Uterus (tissue), 4 donors: ENCODE measurements around the gene APOC4. TPM values are rescaled to one million over a fixed set of nuclear protein-coding genes. Genes with fewer than 3 reads are reported as not detected.
"Not testable (repeated sequence)": the region's sequence is repeated elsewhere in the genome, so short reads cannot be mapped to it uniquely, and the experiment has no call there.

Experiments used
- DNase-seq, 2 donors: peaks; one replicate each; pipeline ENCODE4 v3.0.0-alpha.2; 2019 to 2020
- H3K27ac ChIP-seq, 2 donors: fragments of 200-600 bp; sonication (generic); 1 replicate in 1 of 2; 2 replicates in 1 of 2; pipeline ENCODE4 v1.5.1; 2016 to 2018
- H3K27me3 ChIP-seq, 2 donors: fragments of 200-600 bp; sonication (generic); one replicate each; pipeline ENCODE4 v1.5.1; 2018 to 2019; ENCODE audit warnings: control low read depth in 1 of 2
- H3K36me3 ChIP-seq, 2 donors: fragments of 200-600 bp; sonication (generic); one replicate each; pipeline ENCODE4 v1.5.1; 2019; ENCODE audit warnings: control low read depth in 1 of 2
- H3K4me1 ChIP-seq, 2 donors: fragments of 200-600 bp; sonication (generic); one replicate each; pipeline ENCODE4 v1.5.1; 2018 to 2019; ENCODE audit warnings: control low read depth in 1 of 2
- H3K4me3 ChIP-seq, 2 donors: fragments of 200-600 bp; sonication (generic); 1 replicate in 1 of 2; 2 replicates in 1 of 2; pipeline ENCODE4 v1.5.1; 2018 to 2019; ENCODE audit warnings: mild to moderate bottlenecking in 1 of 2
- H3K9me3 ChIP-seq, 2 donors: fragments of 200-600 bp; sonication (generic); one replicate each; pipeline ENCODE4 v1.5.1; 2019; ENCODE audit warnings: control low read depth in 1 of 2
- CTCF ChIP-seq, 4 experiments: fragments of 200-600 bp in 2 of 4; fragments of 450-650 bp in 2 of 4; sonication (generic) in 2 of 4; IDR thresholded peaks; one replicate each; pipeline ENCODE4 v1.5.1; 2016 to 2019; ENCODE audit warnings: antibody characterized with exemption in 4 of 4, mild to moderate bottlenecking in 2 of 4, moderate library complexity in 1 of 4
- POLR2A ChIP-seq, 2 donors: fragments of 450-650 bp; IDR thresholded peaks; one replicate each; pipeline ENCODE4 v1.6.1; 2016; ENCODE audit warnings: antibody characterized with exemption in 2 of 2, mild to moderate bottlenecking in 1 of 2, moderate library complexity in 1 of 2
- intact Hi-C: fragments of 100-400 bp; cut with DNase I; formaldehyde crosslinking; loops from one replicate; pipeline ENCODE4 v1.15.1; 2023; ENCODE audit warnings: low total_unique reads
- total RNA-seq, 4 donors: library from RNA; depleted of rRNA in 3 of 4; stranded (reverse); fragments of >200 nt in 3 of 4; gene quantifications; one replicate each; pipeline versions ENCODE4 v1.1.0 to v1.2.4, GENCODE V29; 2014 to 2023
- donor health status: DM: yes; HTN: yes; CAD: no.

The APOC4 gene
- total RNA-seq, 4 donors from 2014 or later, result not detected

- H3K4me1 ChIP-seq, result no peaks in the 10 kb centered on the region
- H3K27ac ChIP-seq, result no peak overlapping the region
- H3K27me3 ChIP-seq, result peaks cover 0 to 5% of the 10 kb centered on the region in 2 donors
- TF ChIP-seq CTCF (IDR thresholded peaks at IDR 0.05), result no peak
- TF ChIP-seq POLR2A (IDR thresholded peaks at IDR 0.05), result no peak
- DNase-seq, result no peak
- no peaks in the 10 kb centered on the region for H3K36me3 ChIP-seq
- no peaks in the 10 kb centered on the region for H3K9me3 ChIP-seq
- intact Hi-C loops, result loop anchor here (5.0 kb wide), 1 partner anchor 43 kb away; no protein-coding TSS in a partner anchor
- H3K4me3 ChIP-seq, result no peak overlapping the region
These were observed 32.3 kb upstream of the APOC4 start for GRCh38 chr19:44909775-44910174.

- H3K9me3 ChIP-seq, H3K4me3 ChIP-seq, intact Hi-C loops, H3K27ac ChIP-seq, DNase-seq, H3K36me3 ChIP-seq, H3K4me1 ChIP-seq, H3K27me3 ChIP-seq: not testable (repeated sequence)
These were observed 30.1 kb upstream of the APOC4 start for GRCh38 chr19:44911896-44912295.

- no peaks in the 10 kb centered on the region for H3K4me1 ChIP-seq
- DNase-seq, result no peak
- no peaks in the 10 kb centered on the region for H3K36me3 ChIP-seq
- TF ChIP-seq POLR2A (IDR thresholded peaks at IDR 0.05), result no peak
- TF ChIP-seq CTCF (IDR thresholded peaks at IDR 0.05), result no peak
- H3K4me3 ChIP-seq, result no peak overlapping the region
- H3K27me3 ChIP-seq, result no peaks in the 10 kb centered on the region
- H3K9me3 ChIP-seq, result no peaks in the 10 kb centered on the region
- no peak overlapping the region for H3K27ac ChIP-seq
- intact Hi-C loops, result no loop called here
These were observed 29.2 kb upstream of the APOC4 start for GRCh38 chr19:44912854-44913253.

GRCh38 chr19:44913512-44914432 is 28.3 kb upstream of the APOC4 start:
- H3K4me3 ChIP-seq, DNase-seq, H3K27me3 ChIP-seq, H3K4me1 ChIP-seq, H3K9me3 ChIP-seq, H3K27ac ChIP-seq, intact Hi-C loops, H3K36me3 ChIP-seq: not testable (repeated sequence)

- H3K36me3 ChIP-seq, H3K9me3 ChIP-seq, intact Hi-C loops, H3K27me3 ChIP-seq, H3K4me1 ChIP-seq: not testable (repeated sequence)
- peak within 1 kb of the TSS; percentile 37 to 47 for H3K4me3 ChIP-seq
- DNase-seq, result peak; percentile 83 to 87
- peak within 1 kb of the TSS in 1 of 2 donors; percentile 26 for H3K27ac ChIP-seq
These were observed 27.4 kb upstream of the APOC4 start, which contains the start of gene APOC1 for GRCh38 chr19:44914433-44915206. APOC1 (plus strand) TSS chr19:44914608; CDS start chr19:44914892, 284 bp downstream.

- no peaks in the 10 kb centered on the region for H3K4me1 ChIP-seq
- H3K9me3 ChIP-seq, result no peaks in the 10 kb centered on the region
- no peaks in the 10 kb centered on the region for H3K36me3 ChIP-seq
- TF ChIP-seq CTCF (IDR thresholded peaks at IDR 0.05) (no peak), POLR2A (IDR thresholded peaks at IDR 0.05) (no peak)
- H3K27me3 ChIP-seq, result no peaks in the 10 kb centered on the region
- H3K4me3 ChIP-seq, result no peak overlapping the region
- no peak overlapping the region for H3K27ac ChIP-seq
- DNase-seq, result no peak
- intact Hi-C loops, result no loop called here
These were observed 17.8 kb upstream of the APOC4 start for GRCh38 chr19:44924243-44924725.
